CD4-positive, alpha-beta T cell treated with Interleukin-1 beta for 1 hour (primary cell): ENCODE data around the gene POU6F1.
A peak's percentile ranks its signal among the peaks of the same experiment; 100 is the strongest.
"Not testable (repeated sequence)": the region's sequence is repeated elsewhere in the genome, so short reads cannot be mapped to it uniquely, and the experiment has no call there.

ENCODE experiments used
- DNase-seq, 2 donors: peaks; one replicate each; pipeline ENCODE4 v3.0.0-alpha.2; 2020 to 2022

Gene POU6F1, protein sequence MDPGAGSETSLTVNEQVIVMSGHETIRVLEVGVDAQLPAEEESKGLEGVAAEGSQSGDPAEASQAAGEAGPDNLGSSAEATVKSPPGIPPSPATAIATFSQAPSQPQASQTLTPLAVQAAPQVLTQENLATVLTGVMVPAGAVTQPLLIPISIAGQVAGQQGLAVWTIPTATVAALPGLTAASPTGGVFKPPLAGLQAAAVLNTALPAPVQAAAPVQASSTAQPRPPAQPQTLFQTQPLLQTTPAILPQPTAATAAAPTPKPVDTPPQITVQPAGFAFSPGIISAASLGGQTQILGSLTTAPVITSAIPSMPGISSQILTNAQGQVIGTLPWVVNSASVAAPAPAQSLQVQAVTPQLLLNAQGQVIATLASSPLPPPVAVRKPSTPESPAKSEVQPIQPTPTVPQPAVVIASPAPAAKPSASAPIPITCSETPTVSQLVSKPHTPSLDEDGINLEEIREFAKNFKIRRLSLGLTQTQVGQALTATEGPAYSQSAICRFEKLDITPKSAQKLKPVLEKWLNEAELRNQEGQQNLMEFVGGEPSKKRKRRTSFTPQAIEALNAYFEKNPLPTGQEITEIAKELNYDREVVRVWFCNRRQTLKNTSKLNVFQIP

DNA sequence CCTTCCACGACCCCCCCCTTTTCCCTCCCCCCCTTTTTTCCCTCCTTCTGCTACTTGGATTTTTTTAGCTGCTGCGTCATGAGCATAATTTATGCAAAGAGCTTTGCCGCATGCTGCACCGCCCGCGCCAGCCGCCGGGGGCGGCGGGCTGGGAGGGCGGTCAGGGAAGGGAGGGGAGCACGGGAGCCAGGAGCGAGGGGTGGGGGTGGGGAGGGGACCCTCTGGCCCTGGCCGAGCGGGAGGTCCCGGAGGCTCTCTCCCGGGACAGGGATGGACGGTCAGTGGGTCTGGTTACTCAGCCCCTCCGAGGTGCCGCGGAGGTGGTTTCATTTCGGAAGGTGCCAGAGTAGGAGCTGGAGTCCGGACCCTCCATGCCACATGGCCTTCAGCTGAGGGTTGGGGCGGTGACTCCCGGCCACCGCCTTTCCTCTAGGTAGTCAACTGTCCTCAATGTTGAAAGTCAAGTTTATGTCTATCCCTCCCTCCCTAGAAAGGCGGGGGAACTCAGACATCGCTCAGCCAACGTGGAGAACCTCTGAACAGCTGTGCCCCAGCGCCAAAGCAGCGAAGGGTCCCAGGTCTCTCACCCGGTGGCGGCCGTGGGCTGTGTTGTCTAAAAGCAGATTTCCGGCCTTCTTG lies at the start of gene POU6F1:
TSS of gene POU6F1 (minus strand) at position 95 of the 639 bp plus-strand sequence. CDS start 11,226 bp downstream, outside the sequence.
- peak; percentile 82 to 84 for DNase-seq

DNA sequence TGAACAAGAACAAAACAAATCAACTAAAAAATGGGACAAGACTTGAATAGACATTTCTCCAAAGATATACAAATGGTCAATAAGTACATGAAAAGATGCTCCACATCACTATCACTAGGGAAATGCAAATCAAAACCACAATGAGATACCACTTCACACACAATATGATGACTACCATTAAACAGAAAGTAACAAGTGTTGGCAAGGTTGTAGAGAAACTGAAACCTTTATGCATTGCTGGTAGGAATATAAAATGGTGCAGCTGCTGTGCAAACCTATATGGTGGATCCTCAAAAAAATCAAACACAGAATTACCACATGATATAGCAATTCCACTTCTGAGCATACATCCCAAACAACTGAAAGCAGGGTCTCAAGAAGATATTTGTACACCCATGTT lies 47.2 kb upstream of the POU6F1 start:
- peak in 1 of 2 donors; percentile 47 for DNase-seq

DNA sequence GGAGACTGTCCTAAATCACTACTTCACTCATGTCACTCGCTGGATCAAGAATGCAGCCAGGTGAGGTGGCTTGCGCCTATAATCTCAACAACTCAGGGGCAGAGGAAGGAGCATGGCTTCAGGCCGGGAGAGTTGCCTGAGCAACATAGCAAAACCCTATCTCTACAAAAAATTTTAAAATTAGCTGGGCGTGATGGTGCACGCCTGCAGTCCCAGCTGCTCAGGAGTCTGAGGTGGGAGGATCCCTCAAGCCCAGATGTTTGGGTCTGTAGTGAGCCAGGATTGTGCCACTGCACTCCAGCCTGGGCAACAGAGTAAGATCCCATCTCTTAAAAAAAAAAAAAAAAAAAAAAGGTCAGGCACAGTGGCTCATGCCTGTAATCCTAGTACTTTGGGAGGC lies 46.4 kb upstream of the POU6F1 start:
- no peak for DNase-seq

DNA sequence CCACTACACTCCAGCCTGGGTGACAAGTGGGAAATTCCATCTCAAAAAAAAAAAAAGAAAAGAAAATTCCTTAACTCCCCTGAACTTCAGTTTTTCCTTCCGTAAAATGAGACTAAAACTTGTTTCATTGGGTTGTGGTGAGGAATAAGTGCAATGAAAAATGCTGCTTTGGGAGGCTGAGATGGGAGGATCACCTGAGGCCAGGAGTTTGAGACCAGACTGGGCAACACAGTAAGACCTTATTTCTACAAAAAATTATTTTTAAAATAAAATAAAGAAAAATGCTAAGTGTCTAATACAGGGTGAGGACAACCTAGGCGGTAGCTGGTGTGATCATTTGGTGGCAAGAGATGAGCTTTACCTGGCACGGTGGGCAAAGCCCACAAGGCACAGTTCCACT lies 45.5 kb upstream of the POU6F1 start:
- DNase-seq: no peak

DNA sequence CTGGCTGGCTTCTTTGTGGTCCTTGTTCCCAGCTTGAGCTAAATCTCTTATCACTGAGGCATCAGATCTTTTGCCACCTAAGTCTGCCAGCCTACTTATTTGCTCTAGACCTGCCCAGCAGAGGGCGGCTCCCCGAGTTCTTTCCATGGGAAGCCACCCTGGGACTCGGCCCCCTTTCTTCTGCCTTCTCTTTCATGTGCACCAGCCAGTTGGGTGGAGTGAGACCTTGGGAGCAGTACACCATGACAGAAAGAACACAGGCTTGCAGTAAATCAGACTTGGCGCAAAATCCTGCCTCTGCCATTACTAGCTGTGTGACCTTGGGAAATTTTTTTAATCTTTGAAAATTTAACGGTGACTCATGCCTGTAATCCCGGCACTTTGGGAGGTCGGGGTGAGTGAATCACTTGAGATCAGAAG lies 44.9 kb upstream of the POU6F1 start:
- DNase-seq: peak; percentile 38 to 45

DNA sequence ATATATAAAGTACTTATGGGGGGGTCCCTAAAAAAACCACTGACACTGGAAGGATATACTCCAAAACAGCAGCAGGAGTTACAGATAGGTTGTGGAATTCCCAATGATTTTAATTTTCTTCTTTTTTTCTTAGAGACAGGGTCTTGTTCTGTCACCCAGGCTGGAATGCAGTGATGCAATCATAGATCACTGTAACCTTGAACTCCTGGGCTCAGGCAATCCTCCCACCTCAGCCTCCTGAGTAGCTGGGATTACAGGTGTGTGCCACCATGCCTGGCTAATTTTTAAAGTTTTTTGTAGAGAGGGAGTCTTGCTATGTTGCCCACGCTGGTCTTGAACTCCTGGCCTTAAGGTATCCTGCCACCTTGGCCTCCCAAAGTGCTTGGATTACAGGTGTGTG lies 41.7 kb upstream of the POU6F1 start:
- DNase-seq: not testable (repeated sequence)

DNA sequence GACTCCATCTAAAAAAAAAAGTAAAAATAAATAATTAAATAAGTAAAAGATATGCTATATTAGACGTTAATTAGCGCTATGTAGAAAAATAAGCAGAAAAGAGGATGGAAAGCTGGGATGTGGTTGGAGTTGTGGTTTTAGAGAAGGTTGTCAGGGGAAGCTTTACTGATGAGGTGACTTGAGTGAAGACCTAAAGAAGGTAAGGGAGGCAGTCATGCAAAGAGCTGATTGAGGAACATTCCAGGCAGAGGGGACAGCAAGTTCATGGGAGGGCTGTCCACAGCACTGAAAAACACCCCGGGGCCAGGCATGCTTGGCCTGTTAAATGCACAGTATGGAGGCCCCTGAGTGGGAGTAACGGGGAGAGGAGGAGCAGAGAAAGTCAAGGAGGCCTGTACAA lies 36.7 kb upstream of the POU6F1 start:
- no peak for DNase-seq

DNA sequence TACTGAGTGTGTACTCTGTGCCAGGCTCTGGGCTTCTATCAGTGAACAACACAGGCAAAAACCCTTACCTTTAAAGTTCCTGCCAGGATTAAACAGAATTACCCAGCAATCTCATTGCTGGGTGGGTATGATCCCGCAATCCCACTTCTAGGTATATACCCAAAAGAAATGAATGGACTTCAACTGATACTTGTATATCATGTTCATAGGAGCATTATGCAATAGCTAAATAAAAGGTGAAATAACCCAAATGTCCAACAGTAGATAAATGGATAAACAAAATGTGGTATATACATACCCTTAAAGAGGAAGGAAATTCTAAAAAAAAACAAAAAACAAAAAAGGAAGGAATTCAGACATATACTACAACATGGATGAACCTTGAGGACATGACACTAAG lies 35.4 kb upstream of the POU6F1 start:
- DNase-seq: no peak

DNA sequence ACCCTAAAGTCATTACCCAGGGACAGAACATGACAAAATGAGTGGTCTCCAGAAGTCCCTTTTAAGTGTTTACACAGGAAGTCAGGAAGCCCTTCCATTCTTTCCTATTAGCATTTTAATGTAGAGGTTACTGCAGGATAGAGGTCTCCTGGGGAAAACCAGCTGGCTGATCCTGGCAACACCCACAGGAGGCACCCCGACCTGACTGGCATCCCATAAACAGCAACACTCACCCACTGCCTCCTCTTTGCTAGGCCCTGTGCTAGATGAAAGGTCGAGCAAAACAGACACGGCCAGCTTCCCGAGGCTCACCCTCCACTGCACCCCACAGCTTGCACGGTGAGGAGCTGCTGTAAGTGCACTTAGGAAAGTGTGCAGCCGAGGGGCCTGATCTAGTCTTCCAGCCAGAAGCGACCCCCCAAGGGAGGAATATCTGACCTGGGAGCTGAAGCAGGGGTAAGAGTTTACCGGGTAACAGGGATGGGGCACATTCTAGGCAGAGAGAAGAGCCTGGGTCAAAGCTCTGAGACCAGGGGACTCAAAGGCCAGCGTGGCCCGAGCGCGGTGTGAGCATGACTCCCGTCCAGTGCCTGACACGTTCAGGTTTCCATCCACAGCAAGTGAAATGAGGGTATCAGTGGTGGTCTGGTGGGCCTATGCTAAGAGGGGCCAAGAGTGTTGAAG lies 29.8 kb upstream of the POU6F1 start:
- no peak for DNase-seq

DNA sequence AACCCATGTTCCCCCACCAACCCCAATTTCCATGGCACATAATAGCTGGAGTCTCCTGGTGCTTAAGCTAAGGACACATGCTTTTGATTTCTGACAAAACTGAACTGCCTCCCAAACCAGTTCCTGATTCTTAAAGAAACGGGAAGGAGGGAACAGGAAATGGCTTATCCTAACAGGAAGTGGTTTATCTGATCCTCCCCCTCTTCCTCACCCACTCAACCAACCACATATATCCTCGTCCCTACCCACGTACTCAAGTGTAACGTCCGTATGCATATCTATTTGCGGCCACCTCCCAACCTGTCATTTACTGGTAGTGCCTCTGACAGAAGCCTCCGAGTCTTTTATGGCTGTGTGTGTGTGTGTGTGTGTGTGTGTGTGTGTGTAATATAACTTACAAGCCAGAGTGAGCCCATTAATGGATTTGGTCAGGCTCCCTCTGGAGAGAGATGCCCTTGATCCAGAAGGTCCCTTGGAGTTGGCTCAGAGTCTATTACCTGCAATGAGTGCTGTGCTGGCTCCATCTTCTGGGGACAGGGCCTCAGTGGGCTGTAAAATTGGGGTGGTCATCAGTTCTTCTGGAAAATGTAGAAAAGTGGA lies 28.5 kb upstream of the POU6F1 start:
- peak; percentile 61 for DNase-seq

DNA sequence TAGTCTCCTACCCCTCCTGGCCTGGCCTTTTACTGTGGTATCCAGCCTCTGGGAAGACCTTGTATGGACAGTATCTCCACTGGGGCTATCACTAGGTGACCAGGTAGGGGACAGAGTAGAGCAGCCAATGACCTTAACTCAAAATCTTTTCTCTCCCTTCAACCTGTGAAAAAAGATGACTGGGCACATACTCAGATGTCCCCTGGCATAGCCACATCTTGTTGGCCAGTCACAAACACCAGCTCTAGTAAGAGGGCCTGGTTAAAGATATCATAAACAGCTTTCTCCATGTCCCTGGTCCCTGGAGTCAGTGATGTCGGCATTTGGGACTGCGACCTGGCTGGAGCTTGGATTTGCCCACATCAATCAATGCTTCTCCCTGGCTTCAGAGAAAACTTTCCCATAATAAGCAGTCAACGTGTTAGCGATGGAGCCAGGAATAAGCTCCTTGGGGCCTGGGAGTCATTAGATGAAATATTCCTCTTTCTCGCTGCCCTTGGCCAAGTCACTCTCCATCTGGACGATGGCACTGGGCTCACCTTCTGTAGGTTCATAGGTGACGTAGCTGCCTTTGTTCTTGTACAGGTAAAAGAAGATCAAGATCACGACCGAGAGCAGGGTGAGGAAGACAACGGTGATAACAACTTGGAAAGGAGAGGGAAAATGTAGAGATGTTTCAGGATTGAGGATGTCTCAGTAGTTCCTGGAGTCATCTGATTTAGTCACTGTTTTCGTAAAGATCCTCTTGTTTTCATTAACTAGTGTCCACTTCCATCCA lies 27.8 kb upstream of the POU6F1 start:
- no peak for DNase-seq

DNA sequence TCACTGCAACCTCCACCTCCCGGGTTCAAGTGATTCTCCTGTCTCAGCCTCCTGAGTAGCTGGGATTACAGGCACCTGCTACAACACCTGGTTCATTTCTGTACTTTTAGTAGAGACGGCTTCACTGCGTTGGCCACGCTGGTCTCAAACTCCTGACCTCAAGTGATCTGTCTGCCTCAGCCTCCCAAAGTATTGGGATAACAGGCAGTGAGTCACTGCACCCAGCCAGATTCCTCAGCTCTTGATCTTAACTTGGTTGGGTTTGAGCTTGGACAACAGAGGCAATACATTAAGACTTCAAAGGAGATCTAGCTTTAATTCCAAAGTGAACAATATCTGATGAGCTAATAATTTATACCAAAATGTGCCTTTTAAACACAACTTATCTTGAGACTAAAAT lies 26.4 kb upstream of the POU6F1 start:
- DNase-seq: no peak

DNA sequence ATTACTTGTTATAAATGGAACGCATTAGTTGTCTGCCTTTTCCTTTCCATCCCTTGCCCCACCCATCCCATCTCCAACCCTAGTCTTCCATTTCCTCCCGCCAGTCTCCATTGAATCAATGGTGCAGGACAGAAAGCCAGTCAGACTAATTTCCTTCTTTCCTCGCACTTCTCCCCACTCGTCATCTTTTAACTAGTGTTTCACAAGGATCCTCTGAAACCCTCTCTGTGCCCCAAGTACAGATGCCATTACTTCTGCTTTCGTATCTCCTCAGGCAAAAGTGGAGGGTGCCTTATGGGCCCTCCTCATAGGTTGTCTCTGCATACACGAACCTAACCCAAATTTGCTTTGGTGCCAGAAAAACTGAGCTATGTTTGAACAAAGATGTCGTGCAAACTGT lies 25.0 kb upstream of the POU6F1 start:
- DNase-seq: peak in 1 of 2 donors; percentile 11

DNA sequence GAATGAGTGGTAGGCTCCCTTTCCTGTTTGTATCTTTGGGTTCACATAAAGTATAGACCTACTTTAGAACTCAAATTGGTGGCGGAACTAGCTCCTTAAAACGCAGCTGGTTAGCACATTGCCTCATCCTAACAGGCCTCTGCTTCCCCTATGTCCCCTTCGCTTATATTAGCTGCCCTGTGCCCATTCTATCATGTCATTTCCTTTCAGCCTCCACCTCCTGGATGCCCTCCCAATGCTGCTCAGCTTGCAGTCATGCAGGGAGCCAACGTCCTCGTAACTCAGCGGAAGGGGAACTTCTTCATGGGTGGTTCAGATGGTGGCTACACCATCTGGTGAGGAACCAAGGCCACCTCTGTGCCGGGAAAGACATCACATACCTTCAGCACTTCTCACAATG lies 24.3 kb upstream of the POU6F1 start:
- DNase-seq: peak in 1 of 2 donors; percentile 59

DNA sequence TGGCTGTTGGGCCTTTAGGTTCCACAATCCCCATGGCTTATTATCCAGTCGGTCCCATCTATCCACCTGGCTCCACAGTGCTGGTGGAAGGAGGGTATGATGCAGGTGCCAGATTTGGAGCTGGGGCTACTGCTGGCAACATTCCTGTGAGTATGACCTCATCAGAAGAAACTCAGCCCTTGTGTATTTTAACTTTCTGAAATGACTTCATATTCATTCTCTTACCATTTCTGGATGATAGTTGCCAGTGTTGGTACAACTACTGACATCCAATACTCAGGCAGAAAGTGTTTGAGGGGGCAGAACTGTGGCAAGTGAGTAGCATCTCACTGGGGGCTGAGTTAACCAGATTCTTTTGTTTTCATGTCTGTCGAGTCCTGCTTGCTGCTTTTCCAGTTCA lies 23.1 kb upstream of the POU6F1 start:
- no peak for DNase-seq

DNA sequence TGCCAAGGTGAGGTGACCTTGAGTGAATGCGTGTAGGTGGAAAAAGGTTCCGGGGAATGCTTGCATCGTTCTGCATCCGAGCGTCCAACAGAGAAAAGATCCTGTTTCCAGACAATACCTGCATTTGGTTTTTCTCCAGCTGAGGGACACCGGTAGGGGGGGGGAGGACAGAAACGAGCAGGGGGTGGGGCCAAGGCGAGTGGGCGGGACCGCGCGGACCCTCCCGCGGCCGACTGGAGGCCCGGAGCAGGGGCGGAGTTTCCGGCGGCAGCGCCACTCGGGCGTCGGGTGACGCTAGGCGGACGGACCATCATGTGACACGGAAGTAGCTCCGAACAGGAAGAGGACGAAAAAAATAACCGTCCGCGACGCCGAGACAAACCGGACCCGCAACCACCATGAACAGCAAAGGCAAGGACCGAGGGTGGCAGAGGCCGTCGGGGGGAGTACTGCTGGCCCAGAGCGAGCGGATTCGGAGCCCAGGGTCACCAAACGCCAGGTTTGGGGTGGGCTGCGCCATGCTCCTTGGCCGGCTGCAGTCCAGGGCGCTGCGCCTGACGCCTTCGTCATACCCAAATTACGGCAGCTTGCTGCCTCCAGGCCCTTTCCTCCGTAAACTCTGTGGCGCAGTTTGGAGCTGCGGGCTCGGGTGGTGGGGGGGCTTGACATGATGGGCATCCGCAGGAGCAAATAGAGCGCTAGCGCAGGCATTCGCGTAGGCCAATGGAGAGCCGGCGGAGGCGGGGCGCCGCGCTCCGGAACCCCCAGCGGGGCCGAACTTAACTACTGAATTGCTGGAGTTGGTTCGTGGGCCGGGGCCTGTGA lies 20.9 kb upstream of the POU6F1 start, which contains the start of gene DAZAP2:
TSS of gene DAZAP2 (plus strand) at position 317 of the 825 bp plus-strand sequence. CDS start at position 399, 82 bp downstream.
- peak; percentile 96 to 97 for DNase-seq

DNA sequence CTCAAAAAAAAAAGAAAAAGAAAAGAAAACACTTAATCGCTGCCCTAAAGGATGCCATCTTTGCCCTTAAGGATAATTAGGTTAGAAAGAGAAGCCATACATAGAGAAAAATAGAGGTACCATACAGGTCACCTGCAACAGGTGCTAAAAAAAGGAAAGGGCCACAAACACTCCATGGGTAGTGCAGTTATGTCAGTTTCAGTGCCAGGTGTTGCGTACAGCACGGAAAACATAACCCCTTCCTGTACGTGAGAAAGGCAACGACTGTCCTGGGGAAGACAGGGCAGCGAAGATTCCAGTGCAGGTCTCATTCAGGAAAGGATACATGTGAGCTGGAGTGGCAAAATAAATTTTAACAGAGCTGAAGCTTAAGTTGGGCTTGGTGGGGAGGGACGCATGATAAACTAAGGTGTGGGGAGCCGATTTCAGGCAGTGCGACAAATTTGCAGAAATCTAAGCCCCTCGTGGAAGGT lies 20.2 kb upstream of the POU6F1 start:
- DNase-seq: no peak

DNA sequence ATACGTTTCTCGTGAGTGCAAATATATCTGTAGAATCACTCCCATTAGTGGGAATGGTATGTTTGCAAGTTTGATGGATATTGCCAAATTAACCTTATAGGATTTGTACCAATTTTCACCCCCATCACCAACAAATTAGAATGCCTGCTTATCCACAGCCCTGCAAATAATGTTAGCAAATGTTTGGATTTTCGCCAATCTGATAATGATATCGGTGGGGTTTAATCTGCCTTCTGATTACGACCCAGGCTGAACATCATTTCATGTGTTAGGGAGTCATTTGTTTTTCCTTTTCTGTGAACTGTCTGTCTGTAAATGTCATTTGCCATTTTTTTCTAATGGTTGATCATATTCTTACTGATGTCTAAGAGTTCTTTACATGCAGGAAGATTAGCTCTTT lies 16.7 kb upstream of the POU6F1 start:
- no peak for DNase-seq

DNA sequence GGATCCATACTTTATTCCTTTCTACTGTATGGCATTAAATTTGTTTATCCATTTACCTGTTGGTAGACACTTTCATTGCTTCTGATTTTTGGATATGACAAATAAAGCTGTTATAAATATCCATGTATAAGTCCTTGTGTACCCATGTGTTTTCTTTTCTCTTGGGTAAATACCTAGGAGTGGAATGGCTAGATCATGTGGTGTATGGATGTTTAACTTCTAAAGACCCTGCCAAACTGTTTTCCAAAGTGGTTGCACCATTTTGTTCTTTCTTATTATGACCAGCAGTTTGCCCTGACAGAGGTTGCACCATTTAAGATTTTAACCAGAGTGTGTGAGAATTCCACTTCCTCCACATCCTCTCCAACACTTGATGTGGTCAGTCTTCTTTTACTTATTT lies 14.8 kb upstream of the POU6F1 start:
- no peak for DNase-seq

DNA sequence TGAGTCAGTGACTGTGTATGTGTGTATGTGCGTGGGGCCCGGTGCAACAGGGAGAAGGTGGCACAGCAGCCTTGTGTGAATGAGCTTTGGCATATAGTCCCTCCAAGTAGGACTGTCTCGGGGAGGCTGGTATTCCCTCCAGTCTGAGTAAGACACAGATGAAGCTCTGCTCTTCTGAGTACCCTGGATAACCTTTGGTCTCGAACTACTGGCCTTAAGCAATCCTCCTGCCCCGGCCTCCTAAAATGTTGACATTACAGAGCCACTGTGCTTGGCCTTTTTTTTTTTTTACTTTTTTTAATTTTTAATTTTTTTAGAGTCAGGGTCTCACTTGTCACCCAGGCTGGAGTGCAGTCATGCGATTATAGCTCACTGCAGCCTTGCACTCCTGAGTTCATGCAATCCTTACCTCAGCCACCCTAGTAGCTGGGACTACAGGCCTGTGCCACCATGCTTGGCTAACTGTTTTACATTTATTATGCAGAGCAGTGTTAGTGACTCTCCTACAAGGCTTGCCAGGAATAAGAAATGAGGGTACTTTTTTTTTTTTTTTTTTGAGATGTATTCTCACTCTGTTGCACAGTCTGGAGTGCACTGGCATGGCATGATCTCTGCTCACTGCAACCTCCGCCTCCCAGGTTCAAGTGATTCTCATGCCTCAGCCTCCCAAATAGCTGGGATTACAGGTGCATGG lies 11.4 kb upstream of the POU6F1 start:
- no peak for DNase-seq
